Colonic mucosa (tissue), 4 donors: ENCODE data around the gene SSR3. TPM values are rescaled to one million over a fixed set of nuclear protein-coding genes. Genes with fewer than 3 reads are reported as not detected.

Experiments used
- DNase-seq: peaks from one replicate; pipeline ENCODE4 v3.0.0-alpha.2; 2020
- H3K27ac ChIP-seq: fragments of 200-600 bp; one replicate; pipeline ENCODE4 v1.8.0; 2021
- H3K27me3 ChIP-seq: fragments of 200-600 bp; one replicate; pipeline ENCODE4 v1.8.0; 2021
- H3K36me3 ChIP-seq: fragments of 200-600 bp; one replicate; pipeline ENCODE4 v1.8.0; 2021
- H3K4me1 ChIP-seq: fragments of 200-600 bp; one replicate; pipeline ENCODE4 v1.8.0; 2021; ENCODE audit warnings: mild to moderate bottlenecking
- H3K4me3 ChIP-seq: fragments of 200-600 bp; one replicate; pipeline ENCODE4 v1.8.0; 2021
- H3K9ac ChIP-seq, 2 donors: one replicate each; pipeline ENCODE4 v1.7.0; 2013; ENCODE audit warnings: control low read depth in 2 of 2, low read depth in 2 of 2, low read length in 2 of 2
- H3K9me3 ChIP-seq: fragments of 200-600 bp; one replicate; pipeline ENCODE4 v1.8.0; 2021
- intact Hi-C: fragments of 100-400 bp; cut with DNase I; formaldehyde crosslinking; loops from one replicate; pipeline ENCODE4 v1.14.1; 2022
- total RNA-seq, 2 donors: library from RNA; stranded (reverse); fragmentation: NEBNext Ultra II Directional in 1 of 2; extraction: Animal tissue kit (Norgen Biotek cat#: 25700) in 1 of 2; gene quantifications; one replicate each; pipeline ENCODE4 v1.2.1, GENCODE V29; 2021
- TF ChIP-seq, protein P1 (sequence below): fragments of 200-600 bp; IDR thresholded peaks from one replicate; pipeline ENCODE4 v1.8.0; 2022; ENCODE audit warnings: antibody characterized with exemption, mild to moderate bottlenecking
- donor health status: healthy.
- donor health status: DM: no; HTN: no; CAD: no.
- donor health status: DM: no; HTN: no; CAD: no.

SSR3 gene
- total RNA-seq, 2 donors from 2014 or later: 134 to 171 TPM

- DNase-seq: no peak
- H3K4me1 ChIP-seq: no peaks in the 10 kb centered on the region
- H3K4me3 ChIP-seq: no peak overlapping the region
- H3K27me3 ChIP-seq: no peaks in the 10 kb centered on the region
- H3K36me3 ChIP-seq: no peaks in the 10 kb centered on the region
- no peak overlapping the region for H3K27ac ChIP-seq
- intact Hi-C loops: no loop called here
- TF ChIP-seq, protein P1, sequence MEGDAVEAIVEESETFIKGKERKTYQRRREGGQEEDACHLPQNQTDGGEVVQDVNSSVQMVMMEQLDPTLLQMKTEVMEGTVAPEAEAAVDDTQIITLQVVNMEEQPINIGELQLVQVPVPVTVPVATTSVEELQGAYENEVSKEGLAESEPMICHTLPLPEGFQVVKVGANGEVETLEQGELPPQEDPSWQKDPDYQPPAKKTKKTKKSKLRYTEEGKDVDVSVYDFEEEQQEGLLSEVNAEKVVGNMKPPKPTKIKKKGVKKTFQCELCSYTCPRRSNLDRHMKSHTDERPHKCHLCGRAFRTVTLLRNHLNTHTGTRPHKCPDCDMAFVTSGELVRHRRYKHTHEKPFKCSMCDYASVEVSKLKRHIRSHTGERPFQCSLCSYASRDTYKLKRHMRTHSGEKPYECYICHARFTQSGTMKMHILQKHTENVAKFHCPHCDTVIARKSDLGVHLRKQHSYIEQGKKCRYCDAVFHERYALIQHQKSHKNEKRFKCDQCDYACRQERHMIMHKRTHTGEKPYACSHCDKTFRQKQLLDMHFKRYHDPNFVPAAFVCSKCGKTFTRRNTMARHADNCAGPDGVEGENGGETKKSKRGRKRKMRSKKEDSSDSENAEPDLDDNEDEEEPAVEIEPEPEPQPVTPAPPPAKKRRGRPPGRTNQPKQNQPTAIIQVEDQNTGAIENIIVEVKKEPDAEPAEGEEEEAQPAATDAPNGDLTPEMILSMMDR: no peak
- H3K9ac ChIP-seq: no peak overlapping the region
- H3K9me3 ChIP-seq: no peaks in the 10 kb centered on the region
These were observed 41.3 kb downstream of the SSR3 start for GRCh38 chr3:156513619-156514018.

DNA sequence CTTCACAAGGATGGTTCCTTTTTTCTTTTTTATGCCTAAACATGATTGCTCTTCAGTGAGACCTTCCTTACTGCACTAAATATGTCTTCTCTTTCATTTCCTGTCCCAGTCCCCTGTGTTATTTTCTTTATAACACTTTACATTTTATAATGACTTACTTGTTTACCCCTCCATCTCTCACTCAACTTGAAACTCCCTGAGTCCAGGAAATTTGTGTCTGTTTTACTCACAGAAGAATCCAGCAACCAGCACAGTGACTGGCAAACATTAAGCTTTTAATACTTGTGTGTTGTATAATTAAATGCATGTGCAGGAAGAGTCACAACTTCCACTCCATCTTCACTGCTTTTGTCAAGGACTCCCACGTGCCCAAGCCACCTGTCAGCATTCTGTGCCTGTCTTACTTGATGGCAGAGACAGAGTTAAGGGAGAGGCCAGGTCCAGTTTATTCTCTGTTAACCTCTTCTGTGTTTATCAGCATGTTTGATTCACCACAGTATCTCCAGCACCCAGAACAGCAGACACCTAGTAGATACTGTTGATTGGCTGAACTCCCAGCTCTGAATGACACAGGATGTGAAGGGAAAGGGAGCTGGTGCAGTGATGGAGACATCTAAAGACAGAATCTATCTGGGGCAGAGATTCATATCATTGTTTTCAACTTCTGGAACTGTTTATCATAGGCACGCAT is 42.8 kb downstream of the SSR3 start:
- no peaks in the 10 kb centered on the region for H3K36me3 ChIP-seq
- intact Hi-C loops: no loop called here

GRCh38 chr3:156509189-156510174 is 45.4 kb downstream of the SSR3 start:
- DNase-seq: no peak
- no peak overlapping the region for H3K27ac ChIP-seq
- intact Hi-C loops: loop anchor here (5.0 kb wide), 1 partner anchor 357 kb away; no protein-coding TSS in a partner anchor
- no peaks in the 10 kb centered on the region for H3K36me3 ChIP-seq
- TF ChIP-seq, protein P1: peak; percentile 55
- H3K4me1 ChIP-seq: no peaks in the 10 kb centered on the region
- H3K27me3 ChIP-seq: no peaks in the 10 kb centered on the region
- no peaks in the 10 kb centered on the region for H3K9me3 ChIP-seq
- no peak overlapping the region for H3K4me3 ChIP-seq
- no peak overlapping the region for H3K9ac ChIP-seq

More for the DNA sequence above, 42.8 kb downstream of the SSR3 start:
- H3K27ac ChIP-seq: no peak overlapping the region
- no peak overlapping the region for H3K4me3 ChIP-seq
- H3K9ac ChIP-seq: no peak overlapping the region
- DNase-seq: no peak
- no peaks in the 10 kb centered on the region for H3K4me1 ChIP-seq
- no peaks in the 10 kb centered on the region for H3K27me3 ChIP-seq
- TF ChIP-seq, protein P1: no peak
- H3K9me3 ChIP-seq: no peaks in the 10 kb centered on the region

DNA sequence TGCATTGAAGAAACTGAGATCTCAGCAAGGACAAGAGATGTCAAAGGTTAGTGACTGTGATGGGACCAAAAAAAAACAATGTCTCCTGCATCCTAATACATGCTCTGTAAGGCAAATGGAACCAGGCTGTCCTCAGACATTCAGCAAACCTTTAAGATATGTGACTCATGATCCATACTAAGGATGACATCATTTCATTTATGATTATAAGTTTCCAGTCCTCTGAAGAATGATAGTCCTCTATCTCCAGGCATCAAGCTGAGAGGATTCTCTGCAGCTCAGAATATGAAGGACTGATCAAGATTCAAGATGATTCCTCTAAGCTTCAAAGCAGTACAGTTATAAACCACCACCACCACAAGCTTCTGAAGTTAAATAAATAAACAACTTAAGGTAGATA is 47.6 kb downstream of the SSR3 start:
- Histone ChIP-seq H3K27me3 (no peaks in the 10 kb centered on the region), H3K4me3 (no peak overlapping the region), H3K4me1 (no peaks in the 10 kb centered on the region), H3K27ac (no peak overlapping the region), H3K9ac (no peak overlapping the region), H3K9me3 (no peaks in the 10 kb centered on the region), H3K36me3 (no peaks in the 10 kb centered on the region)
- intact Hi-C loops: loop anchor here (5.0 kb wide), 1 partner anchor 355 kb away; no protein-coding TSS in a partner anchor
- TF ChIP-seq, protein P1: no peak
- no peak for DNase-seq

GRCh38 chr3:156498307-156498706 is 56.6 kb downstream of the SSR3 start:
- Histone ChIP-seq H3K27me3 (no peaks in the 10 kb centered on the region), H3K9me3 (no peaks in the 10 kb centered on the region), H3K27ac (no peak overlapping the region), H3K4me1 (no peaks in the 10 kb centered on the region), H3K9ac (no peak overlapping the region), H3K4me3 (no peak overlapping the region), H3K36me3 (no peaks in the 10 kb centered on the region)
- intact Hi-C loops: no loop called here
- TF ChIP-seq, protein P1: no peak
- DNase-seq: no peak
